Measurements from ENCODE around the gene SEC61A1.

SEC61A1 gene

GRCh38 chr3:128103136-128103676, 51.0 kb downstream of the SEC61A1 start:
- H3K4me3 ChIP-seq (ENCODE audit: low read depth, low read length): no peak overlapping the region

GRCh38 chr3:128107834-128108233, 55.6 kb downstream of the SEC61A1 start:
- no peak overlapping the region for H3K4me3 ChIP-seq (ENCODE audit: low read depth, low read length)

- no peak overlapping the region for H3K4me3 ChIP-seq (ENCODE audit: low read depth, low read length)
These were observed 58.9 kb downstream of the SEC61A1 start for GRCh38 chr3:128111147-128111546.

GRCh38 chr3:128112357-128112968, 60.2 kb downstream of the SEC61A1 start:
- H3K4me3 ChIP-seq (ENCODE audit: low read depth, low read length): no peak overlapping the region

GRCh38 chr3:128113817-128114794, 61.9 kb downstream of the SEC61A1 start:
- H3K4me3 ChIP-seq (ENCODE audit: low read depth, low read length): no peak overlapping the region

Measured in iPS-11a (cell line).